GM11168 (cell line): ENCODE measurements around the gene HAUS3.
"Not testable (repeated sequence)": the region's sequence is repeated elsewhere in the genome, so short reads cannot be mapped to it uniquely, and the experiment has no call there.

Experiments used
- in situ Hi-C: fragments of 300-500 bp; cut with MboI; formaldehyde crosslinking; loops from one replicate; pipeline ENCODE4 v1.12.0; 2022; ENCODE audit warnings: low sequenced_read_pairs; ENCODE audit not compliant: unreplicated experiment

HAUS3 gene

GRCh38 chr4:2231082-2231481 is 10.8 kb downstream of the HAUS3 start:
- in situ Hi-C loops: no loop called here

GRCh38 chr4:2226261-2226660 is 15.7 kb downstream of the HAUS3 start:
- in situ Hi-C loops: no loop called here

GRCh38 chr4:2222838-2223237 is 19.1 kb downstream of the HAUS3 start:
- in situ Hi-C loops: no loop called here

- in situ Hi-C loops: not testable (repeated sequence)
Measured at GRCh38 chr4:2221378-2221777, 20.5 kb downstream of the HAUS3 start.

- in situ Hi-C loops: no loop called here
Measured at GRCh38 chr4:2220016-2220630, 21.8 kb downstream of the HAUS3 start.

GRCh38 chr4:2219233-2219760 is 22.6 kb downstream of the HAUS3 start:
- in situ Hi-C loops: no loop called here

GRCh38 chr4:2218436-2218835 is 23.5 kb downstream of the HAUS3 start:
- in situ Hi-C loops: no loop called here

GRCh38 chr4:2217726-2218125 is 24.2 kb downstream of the HAUS3 start:
- in situ Hi-C loops: no loop called here

- in situ Hi-C loops: no loop called here
Measured at GRCh38 chr4:2212831-2213230, 29.1 kb downstream of the HAUS3 start.

- in situ Hi-C loops: not testable (repeated sequence)
Measured at GRCh38 chr4:2202789-2203188, 39.1 kb downstream of the HAUS3 start.

- in situ Hi-C loops: no loop called here
Measured at GRCh38 chr4:2194496-2194895, 47.4 kb downstream of the HAUS3 start.

GRCh38 chr4:2193326-2193725 is 48.6 kb downstream of the HAUS3 start:
- in situ Hi-C loops: no loop called here

- in situ Hi-C loops: no loop called here
Measured at GRCh38 chr4:2186865-2187172, 55.1 kb downstream of the HAUS3 start.

GRCh38 chr4:2186133-2186864 is 55.6 kb downstream of the HAUS3 start:
- in situ Hi-C loops: no loop called here

- in situ Hi-C loops: no loop called here
Measured at GRCh38 chr4:2183394-2183793, 58.5 kb downstream of the HAUS3 start.

- in situ Hi-C loops: no loop called here
Measured at GRCh38 chr4:2182994-2183393, 58.9 kb downstream of the HAUS3 start.

- in situ Hi-C loops: no loop called here
Measured at GRCh38 chr4:2180410-2180809, 61.5 kb downstream of the HAUS3 start.

- in situ Hi-C loops: no loop called here
Measured at GRCh38 chr4:2179717-2180116, 62.2 kb downstream of the HAUS3 start.

- in situ Hi-C loops: no loop called here
Measured at GRCh38 chr4:2178986-2179385, 62.9 kb downstream of the HAUS3 start.
